GM12864 (cell line): ENCODE data around the gene SH3TC1.

Experiments used
- DNase-seq: peaks from one replicate; pipeline ENCODE4 v3.0.0-alpha.2; 2011; ENCODE audit warnings: low read depth
- H3K4me3 ChIP-seq: 2 replicates; pipeline ENCODE4 v1.5.1; 2011; ENCODE audit warnings: mild to moderate bottlenecking, low read depth, low read length, control low read depth
- TF ChIP-seq, protein P1 (sequence below): IDR thresholded peaks from 2 replicates; pipeline ENCODE4 v1.5.1; 2011; ENCODE audit warnings: low read depth, mild to moderate bottlenecking, moderate library complexity, low read length, control low read depth, inconsistent platforms; ENCODE audit errors: missing control alignments

SH3TC1 gene

DNA sequence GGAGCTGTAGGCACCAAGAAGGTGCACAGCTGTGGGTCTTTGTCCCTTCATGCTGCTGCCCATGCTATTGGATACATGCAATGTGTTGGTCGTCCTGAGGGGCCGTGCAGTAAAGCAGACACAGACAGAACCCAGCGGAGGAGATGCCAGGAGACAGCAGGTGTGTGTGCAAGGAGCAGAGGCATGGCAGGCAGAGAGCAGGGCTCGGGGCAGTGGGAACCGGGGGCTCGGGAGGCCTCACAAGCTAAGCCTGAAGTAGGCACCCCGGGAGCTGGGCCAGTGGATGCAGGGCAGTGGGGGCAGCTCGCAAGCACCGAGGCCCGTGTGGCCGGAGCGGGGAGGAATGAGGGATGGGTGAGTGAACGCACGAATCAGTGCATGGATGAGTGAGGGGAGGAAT, 83.7 kb downstream of the SH3TC1 start:
- TF ChIP-seq, protein P1, sequence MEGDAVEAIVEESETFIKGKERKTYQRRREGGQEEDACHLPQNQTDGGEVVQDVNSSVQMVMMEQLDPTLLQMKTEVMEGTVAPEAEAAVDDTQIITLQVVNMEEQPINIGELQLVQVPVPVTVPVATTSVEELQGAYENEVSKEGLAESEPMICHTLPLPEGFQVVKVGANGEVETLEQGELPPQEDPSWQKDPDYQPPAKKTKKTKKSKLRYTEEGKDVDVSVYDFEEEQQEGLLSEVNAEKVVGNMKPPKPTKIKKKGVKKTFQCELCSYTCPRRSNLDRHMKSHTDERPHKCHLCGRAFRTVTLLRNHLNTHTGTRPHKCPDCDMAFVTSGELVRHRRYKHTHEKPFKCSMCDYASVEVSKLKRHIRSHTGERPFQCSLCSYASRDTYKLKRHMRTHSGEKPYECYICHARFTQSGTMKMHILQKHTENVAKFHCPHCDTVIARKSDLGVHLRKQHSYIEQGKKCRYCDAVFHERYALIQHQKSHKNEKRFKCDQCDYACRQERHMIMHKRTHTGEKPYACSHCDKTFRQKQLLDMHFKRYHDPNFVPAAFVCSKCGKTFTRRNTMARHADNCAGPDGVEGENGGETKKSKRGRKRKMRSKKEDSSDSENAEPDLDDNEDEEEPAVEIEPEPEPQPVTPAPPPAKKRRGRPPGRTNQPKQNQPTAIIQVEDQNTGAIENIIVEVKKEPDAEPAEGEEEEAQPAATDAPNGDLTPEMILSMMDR = no peak
- H3K4me3 ChIP-seq = no peak overlapping the region
- no peak for DNase-seq

DNA sequence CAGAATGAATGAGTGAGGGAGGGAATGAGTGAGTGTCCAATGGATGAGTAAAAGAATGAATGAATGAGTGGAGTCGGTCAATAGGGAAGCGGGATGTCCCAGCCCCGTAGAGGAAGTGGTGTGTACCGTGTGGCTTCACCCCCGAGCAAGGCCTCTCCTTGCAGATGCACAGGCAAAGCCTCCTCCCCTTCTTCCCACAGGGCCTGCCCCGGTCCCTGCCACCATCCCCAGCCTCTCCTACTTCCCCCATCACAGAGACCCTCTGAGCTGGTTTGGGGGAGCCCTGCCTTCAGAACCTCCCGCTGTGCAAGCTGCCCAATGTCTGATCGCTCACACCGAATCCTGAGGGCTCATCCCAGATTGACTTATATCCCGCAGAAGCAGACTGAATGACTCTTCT, 84.1 kb downstream of the SH3TC1 start:
- DNase-seq = no peak
- H3K4me3 ChIP-seq = no peak overlapping the region
- TF ChIP-seq, protein P1 = no peak

DNA sequence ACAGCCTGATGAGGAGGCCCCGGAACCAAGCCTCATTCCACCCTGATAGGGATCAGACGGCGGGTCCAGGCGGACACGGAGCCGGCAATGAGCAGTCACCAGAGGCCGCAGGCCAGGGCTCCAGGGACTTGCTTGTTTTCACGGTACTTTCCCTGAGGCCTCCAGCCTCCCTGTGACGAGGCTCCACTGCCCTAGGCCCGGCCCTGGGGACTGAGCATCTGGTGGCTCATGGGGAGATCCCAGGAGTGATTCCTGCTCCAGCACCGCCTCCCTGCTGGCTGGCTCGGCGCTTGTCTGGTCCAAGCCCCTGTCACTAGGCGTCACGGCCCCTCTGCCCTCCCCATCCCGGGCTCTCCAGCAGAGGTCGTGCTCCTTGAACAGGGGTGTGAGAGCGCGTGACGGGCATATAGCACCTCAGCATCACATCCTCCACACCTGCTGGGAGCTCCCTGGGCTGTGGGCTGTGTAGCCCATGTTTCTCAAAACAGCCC, 84.6 kb downstream of the SH3TC1 start:
- no peak overlapping the region for H3K4me3 ChIP-seq
- TF ChIP-seq, protein P1 = no peak
- no peak for DNase-seq

DNA sequence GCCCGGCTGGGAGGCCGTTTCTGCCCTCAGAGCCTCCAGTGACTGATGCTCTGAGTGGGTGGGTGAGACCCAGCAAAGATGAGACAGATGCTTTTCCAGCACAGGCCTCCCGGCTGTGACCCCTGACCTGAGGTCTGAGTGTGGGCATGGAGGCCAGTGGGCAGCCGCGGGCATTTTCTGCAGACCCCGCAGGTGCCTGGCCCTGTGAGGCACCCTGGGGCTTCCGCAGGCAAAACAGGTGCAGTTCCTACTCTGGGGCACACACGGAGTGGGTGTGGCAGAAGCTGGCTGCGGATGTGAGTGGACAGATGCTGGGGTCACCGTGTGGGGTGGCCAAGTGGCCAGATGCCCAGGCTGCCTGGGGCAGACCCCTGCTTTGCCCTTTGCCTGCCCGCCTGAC, 85.3 kb downstream of the SH3TC1 start:
- TF ChIP-seq, protein P1 = no peak
- no peak overlapping the region for H3K4me3 ChIP-seq
- no peak for DNase-seq

DNA sequence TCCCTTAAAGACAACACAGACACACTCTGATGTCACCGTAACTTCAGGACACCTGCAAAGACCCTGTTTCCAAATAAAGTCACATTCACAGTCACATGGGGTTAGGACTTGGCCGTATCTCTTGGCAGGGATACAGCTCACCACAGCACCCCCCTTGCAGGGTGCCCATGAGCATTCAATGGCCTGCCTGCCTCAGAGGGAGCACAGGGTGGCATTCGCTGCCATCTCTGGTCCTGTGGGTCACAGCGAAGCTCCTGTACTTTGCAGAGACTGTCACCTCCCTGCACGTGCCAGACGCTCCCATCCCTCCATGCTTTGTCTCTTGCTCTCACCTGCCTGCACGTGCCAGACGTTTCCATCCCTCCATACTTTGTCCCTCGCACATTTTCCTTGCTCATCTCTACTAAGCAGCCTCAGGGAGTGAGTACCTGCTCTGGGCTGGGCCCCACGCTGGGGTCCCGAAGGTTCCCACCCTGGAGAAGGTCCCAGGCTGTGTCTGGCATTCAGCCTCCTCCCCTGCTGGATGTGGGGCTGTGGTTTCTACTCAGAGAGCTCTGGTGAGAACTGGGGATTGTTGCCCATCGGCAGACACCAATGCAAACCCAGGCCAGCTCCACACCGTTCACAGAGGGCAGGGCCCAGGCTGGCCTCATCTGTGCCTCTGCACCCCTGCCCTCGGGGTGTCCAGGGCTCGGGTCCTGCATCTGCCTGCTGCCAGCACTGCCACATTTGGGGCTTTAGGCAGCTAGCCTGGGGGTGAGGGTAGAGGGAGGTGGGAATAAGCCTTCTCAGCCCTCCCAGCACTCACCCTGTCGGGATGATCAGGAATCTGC, 86.3 kb downstream of the SH3TC1 start:
- TF ChIP-seq, protein P1 = no peak
- no peak for DNase-seq
- H3K4me3 ChIP-seq = no peak overlapping the region

DNA sequence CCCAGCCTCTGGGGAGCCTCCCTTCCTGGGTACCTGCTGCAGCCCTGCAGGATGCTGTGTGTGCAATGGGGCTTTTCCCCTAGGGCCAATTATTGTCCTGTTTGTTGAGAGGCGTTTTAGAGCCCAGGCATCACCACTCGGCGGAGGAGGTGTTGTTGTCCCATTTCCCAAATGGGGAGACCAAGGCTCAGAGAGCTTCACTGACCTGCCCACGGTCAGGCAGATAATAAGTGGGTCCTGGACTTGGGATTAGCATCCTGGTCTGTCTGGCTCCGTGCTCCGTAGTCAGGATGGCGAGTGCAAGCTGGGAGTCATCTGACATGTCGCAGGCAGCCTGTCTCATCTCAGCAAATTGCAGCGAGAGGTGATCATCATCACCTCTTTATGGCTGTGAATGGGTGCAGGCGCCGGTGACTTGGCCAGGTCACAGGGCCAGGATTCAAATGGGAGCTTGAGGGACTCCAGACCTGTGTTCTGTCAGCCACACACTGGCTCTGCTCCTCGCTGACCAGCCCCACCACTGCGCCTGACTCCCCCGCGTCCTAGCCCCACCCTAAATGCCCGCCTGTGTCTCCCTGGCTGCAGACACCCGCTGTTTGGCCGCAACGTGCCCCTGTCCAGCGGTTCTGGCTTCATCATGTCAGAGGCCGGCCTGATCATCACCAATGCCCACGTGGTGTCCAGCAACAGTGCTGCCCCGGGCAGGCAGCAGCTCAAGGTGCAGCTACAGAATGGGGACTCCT, 87.1 kb downstream of the SH3TC1 start:
- TF ChIP-seq, protein P1 = no peak
- DNase-seq = no peak

More for the DNA sequence above, 87.1 kb downstream of the SH3TC1 start:
- H3K4me3 ChIP-seq = no peak overlapping the region
